SK-N-MC (cell line): ENCODE data around the gene GJB6.

ENCODE experiments used
- DNase-seq: peaks from one replicate; pipeline ENCODE4 v3.0.0-alpha.2; 2011; ENCODE audit warnings: low read depth, low spot score
- H3K27ac ChIP-seq: fragments of 200-600 bp; sonication (generic); 2 replicates; pipeline ENCODE4 v1.5.1; 2016; ENCODE audit warnings: mixed run types
- H3K36me3 ChIP-seq: fragments of 200-600 bp; sonication (generic); 2 replicates; pipeline ENCODE4 v1.6.1; 2017; ENCODE audit warnings: antibody characterized with exemption, low read length, mixed read lengths; ENCODE audit not compliant: insufficient read depth
- H3K4me3 ChIP-seq: fragments of 200-600 bp; sonication (generic); 2 replicates; pipeline ENCODE4 v1.5.1; 2016
- H3K9ac ChIP-seq: fragments of 200-600 bp; sonication (generic); 2 replicates; pipeline ENCODE4 v1.8.0; 2017; ENCODE audit warnings: mixed run types, mixed read lengths; ENCODE audit not compliant: insufficient read length
- H3K9me3 ChIP-seq: fragments of 200-600 bp; sonication (generic); 2 replicates; pipeline ENCODE4 v1.6.1; 2017; ENCODE audit warnings: low read depth, mild to moderate bottlenecking, antibody characterized with exemption, low read length, moderate library complexity, mixed read lengths
- EZH2 ChIP-seq: fragments of 200-600 bp; sonication (generic); IDR thresholded peaks from one replicate; pipeline ENCODE4 v1.6.1; 2017; ENCODE audit warnings: antibody characterized with exemption
- FOXP2 ChIP-seq: optimal IDR thresholded peaks from 2 replicates; pipeline ENCODE3; 2011; ENCODE audit warnings: mild to moderate bottlenecking, moderate library complexity; ENCODE audit not compliant: insufficient read depth; ENCODE audit errors: extremely low read length, control extremely low read depth
- POLR2AphosphoS5 ChIP-seq: IDR thresholded peaks from 2 replicates; pipeline ENCODE4 v1.6.1; 2012; ENCODE audit warnings: mild to moderate bottlenecking, low read depth, low read length, borderline replicate concordance

GJB6 gene

GRCh38 chr13:20182231-20182846 is 49.8 kb downstream of the GJB6 start:
- Histone ChIP-seq H3K36me3 (no peaks in the 10 kb centered on the region), H3K9me3 (no peaks in the 10 kb centered on the region), H3K27ac (no peak overlapping the region), H3K9ac (no peak overlapping the region), H3K4me3 (0 out of 2 replicates have a peak overlapping the region, but pooled peaks have one; percentile 28)
- peak; percentile 70 for DNase-seq
- TF ChIP-seq POLR2AphosphoS5: no peak

DNA sequence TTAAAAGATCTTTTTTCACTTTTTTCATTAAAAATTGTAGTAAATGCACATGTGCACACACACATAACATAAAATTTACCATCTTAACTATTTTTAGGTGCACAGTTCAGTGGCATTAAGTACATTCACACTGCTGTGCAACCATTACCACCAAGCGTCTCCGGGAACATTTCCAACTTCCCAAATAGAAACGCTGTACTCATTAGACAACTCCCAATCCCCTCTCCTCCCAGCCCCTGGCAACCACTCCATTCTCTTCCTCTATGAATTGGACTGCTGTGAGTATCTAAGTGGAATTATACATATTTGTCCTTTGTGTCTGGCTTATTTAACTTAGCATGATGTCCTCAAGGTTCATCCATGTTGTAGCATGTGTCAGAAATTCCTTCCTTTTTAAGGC is 50.9 kb downstream of the GJB6 start:
- H3K36me3 ChIP-seq: no peaks in the 10 kb centered on the region
- no peak for DNase-seq
- H3K4me3 ChIP-seq: peak overlapping the region; percentile 22; the same call in 1 of the 2 replicates
- no peaks in the 10 kb centered on the region for H3K9me3 ChIP-seq
- H3K9ac ChIP-seq: no peak overlapping the region
- TF ChIP-seq FOXP2 (no peak), EZH2 (no peak), POLR2AphosphoS5 (no peak)
- no peak overlapping the region for H3K27ac ChIP-seq

DNA sequence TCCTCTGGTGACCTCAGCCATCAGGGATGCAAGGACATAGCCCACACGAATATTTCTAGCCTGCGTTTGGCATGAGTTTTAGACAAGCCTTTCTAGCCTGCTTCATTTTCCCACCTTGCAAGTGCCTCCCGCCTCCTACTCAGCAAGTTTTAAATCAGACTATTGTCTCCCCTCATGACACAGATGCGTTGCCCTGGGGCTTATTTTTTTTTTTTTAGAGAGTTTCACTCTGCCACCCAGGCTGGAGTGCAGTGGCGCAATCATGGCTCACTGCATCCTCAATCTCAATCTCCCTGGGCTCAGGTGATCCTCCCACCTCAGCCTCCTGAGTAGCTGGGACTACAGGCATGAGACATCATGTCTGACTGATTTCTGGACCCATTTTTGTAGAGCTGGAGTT is 54.0 kb downstream of the GJB6 start:
- Histone ChIP-seq H3K9ac (no peak overlapping the region), H3K9me3 (no peaks in the 10 kb centered on the region), H3K36me3 (no peaks in the 10 kb centered on the region), H3K27ac (no peak overlapping the region), H3K4me3 (no peak overlapping the region)
- TF ChIP-seq FOXP2 (no peak), EZH2 (no peak), POLR2AphosphoS5 (no peak)
- DNase-seq: no peak

GRCh38 chr13:20177049-20177831 is 54.9 kb downstream of the GJB6 start:
- no peak for TF ChIP-seq POLR2AphosphoS5
- no peak for TF ChIP-seq EZH2
- no peak for TF ChIP-seq FOXP2
- Histone ChIP-seq H3K9me3 (no peaks in the 10 kb centered on the region), H3K27ac (no peak overlapping the region), H3K36me3 (no peaks in the 10 kb centered on the region), H3K4me3 (no peak overlapping the region), H3K9ac (no peak overlapping the region)
- DNase-seq: no peak

- Histone ChIP-seq H3K9ac (no peak overlapping the region), H3K36me3 (no peaks in the 10 kb centered on the region), H3K27ac (no peak overlapping the region), H3K4me3 (no peak overlapping the region), H3K9me3 (no peaks in the 10 kb centered on the region)
- DNase-seq: no peak
- TF ChIP-seq EZH2 (no peak), FOXP2 (no peak), POLR2AphosphoS5 (no peak)
Measured at GRCh38 chr13:20175907-20176652, 56.0 kb downstream of the GJB6 start.

DNA sequence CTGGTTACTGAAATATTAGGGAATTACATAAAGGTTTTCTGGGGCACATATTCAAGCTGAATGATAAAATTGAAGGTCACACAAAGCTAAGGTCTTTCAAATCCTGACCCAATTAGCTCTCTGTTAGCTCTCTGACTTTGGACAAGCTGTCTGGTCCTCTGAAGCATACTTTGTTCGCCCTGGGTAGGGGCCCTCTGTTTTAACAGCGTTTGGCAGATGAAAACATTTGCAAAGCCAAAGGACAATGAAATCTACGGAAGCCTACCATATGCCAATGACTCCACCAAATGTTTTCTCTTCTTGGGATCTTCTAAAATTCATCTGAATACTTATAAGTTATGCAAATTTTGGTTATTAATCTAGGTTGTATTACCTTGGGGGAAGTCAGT is 56.7 kb downstream of the GJB6 start:
- TF ChIP-seq POLR2AphosphoS5: no peak
- TF ChIP-seq EZH2: no peak
- TF ChIP-seq FOXP2: no peak
- Histone ChIP-seq H3K36me3 (no peaks in the 10 kb centered on the region), H3K9me3 (no peaks in the 10 kb centered on the region), H3K27ac (no peak overlapping the region), H3K4me3 (no peak overlapping the region), H3K9ac (no peak overlapping the region)
- no peak for DNase-seq

- no peak overlapping the region for H3K4me3 ChIP-seq
- H3K27ac ChIP-seq: no peak overlapping the region
- no peaks in the 10 kb centered on the region for H3K9me3 ChIP-seq
- H3K9ac ChIP-seq: no peak overlapping the region
- DNase-seq: no peak
- no peak for TF ChIP-seq POLR2AphosphoS5
- no peaks in the 10 kb centered on the region for H3K36me3 ChIP-seq
Measured at GRCh38 chr13:20174656-20175405, 57.3 kb downstream of the GJB6 start.
